GM12874 (cell line): ENCODE data around the gene BPTF.

Experiments used
- TF ChIP-seq, protein P1 (sequence below): IDR thresholded peaks from 2 replicates; pipeline ENCODE4 v1.5.1; 2011; ENCODE audit warnings: low read depth, mild to moderate bottlenecking, control low read depth, low read length, moderate library complexity; ENCODE audit not compliant: insufficient read depth

BPTF gene

DNA sequence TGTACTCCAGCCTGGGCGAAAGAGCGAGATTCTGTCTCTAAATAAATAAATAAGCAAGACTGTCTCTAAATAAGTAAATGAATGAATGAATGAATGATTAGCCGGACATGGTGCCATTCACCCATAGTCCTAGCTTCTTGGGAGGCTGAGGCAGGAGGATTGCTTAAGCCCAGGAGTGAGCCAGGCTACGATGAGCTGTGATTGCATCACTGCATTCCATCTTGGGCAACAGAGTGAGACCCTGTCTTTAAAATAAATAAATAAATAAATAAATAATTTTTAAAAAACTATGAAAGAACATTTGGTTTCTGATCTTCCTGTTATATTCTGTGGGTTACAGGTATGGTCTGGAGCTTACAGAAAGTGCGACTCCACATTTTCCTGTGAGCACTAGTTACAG is 105.9 kb downstream of the BPTF start:
- TF ChIP-seq, protein P1, sequence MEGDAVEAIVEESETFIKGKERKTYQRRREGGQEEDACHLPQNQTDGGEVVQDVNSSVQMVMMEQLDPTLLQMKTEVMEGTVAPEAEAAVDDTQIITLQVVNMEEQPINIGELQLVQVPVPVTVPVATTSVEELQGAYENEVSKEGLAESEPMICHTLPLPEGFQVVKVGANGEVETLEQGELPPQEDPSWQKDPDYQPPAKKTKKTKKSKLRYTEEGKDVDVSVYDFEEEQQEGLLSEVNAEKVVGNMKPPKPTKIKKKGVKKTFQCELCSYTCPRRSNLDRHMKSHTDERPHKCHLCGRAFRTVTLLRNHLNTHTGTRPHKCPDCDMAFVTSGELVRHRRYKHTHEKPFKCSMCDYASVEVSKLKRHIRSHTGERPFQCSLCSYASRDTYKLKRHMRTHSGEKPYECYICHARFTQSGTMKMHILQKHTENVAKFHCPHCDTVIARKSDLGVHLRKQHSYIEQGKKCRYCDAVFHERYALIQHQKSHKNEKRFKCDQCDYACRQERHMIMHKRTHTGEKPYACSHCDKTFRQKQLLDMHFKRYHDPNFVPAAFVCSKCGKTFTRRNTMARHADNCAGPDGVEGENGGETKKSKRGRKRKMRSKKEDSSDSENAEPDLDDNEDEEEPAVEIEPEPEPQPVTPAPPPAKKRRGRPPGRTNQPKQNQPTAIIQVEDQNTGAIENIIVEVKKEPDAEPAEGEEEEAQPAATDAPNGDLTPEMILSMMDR = no peak

DNA sequence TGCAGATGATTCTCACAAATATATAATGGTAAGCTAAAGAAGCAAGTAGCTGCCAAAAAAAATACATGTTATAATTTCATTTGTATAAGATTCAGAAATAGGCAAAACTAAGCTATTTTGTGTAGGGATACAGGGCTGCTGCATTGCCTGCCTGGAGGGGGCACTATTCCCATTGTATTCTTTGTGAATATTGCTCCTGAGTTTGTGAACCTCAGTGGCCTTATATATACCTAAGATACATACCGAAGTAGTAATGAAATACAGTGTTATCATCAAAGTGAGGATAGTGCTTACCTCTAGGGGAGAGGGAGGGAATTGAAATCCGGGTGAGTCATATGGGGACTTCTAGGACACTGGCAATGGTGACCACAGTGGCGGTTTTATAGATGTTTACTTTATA is 117.5 kb downstream of the BPTF start:
- TF ChIP-seq, protein P1 = peak; percentile 14; the same call in 1 of the 2 replicates

DNA sequence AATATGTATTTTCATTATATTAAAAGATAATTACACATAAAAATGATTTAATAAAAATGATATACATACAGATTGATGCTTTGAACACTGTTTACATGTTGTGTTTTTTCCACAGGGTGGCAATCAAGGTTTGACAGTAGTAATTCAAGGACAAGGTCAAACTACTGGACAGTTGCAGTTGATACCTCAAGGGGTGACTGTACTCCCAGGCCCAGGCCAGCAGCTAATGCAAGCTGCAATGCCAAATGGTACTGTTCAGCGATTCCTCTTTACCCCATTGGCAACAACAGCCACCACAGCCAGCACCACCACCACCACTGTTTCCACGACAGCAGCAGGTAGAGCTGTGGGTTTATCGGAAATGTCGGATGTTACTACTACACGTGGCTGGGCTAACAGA is 118.7 kb downstream of the BPTF start:
- TF ChIP-seq, protein P1 = no peak

DNA sequence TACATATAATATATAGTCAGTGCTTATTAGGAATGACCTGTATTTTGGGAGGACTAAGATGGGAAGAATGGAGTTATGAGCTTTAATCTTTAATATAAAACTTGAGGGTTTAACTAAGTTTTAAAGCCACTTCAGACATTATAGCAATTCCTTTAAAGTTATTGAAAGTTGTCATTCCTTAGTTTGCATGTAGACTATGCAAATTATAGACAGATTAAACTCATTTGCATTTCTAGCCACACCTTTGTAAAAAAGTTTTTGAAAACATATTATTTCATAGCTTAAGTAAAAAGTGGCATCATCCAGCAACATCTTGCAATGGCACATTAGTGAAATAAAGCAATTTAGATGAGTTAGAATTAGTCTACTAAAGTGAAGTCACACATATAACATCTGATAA is 121.2 kb downstream of the BPTF start:
- TF ChIP-seq, protein P1 = no peak

- TF ChIP-seq, protein P1 = no peak
Measured at GRCh38 chr17:67947325-67947813, 122.1 kb downstream of the BPTF start.

GRCh38 chr17:67950945-67951344 is 125.6 kb downstream of the BPTF start:
- TF ChIP-seq, protein P1 = no peak

- TF ChIP-seq, protein P1 = no peak
Measured at GRCh38 chr17:67959510-67959909, 134.2 kb downstream of the BPTF start.

DNA sequence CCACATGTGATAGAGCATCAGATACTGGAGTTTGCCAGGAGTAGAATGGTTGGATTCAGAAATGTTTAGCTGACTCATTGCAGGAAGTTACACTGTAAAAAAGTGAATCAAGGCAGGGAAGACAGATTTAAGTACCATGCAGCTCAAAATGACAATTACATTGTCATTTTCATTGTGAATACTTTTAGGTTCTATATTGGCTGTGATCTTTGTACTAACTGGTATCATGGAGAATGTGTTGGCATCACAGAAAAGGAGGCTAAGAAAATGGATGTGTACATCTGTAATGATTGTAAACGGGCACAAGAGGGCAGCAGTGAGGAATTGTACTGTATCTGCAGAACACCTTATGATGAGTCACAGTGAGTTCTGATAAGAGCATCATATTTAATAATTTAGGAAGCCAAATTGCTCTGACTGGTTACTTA is 137.9 kb downstream of the BPTF start:
- TF ChIP-seq, protein P1 = peak; percentile 36; the same call in 1 of the 2 replicates
